GM12892 (cell line): ENCODE data around the gene DOCK8.

Experiments used
- POLR2A ChIP-seq: IDR thresholded peaks from 2 replicates; pipeline ENCODE4 v1.6.1; 2011; ENCODE audit warnings: low read depth, low read length, control low read depth
- POLR2AphosphoS5 ChIP-seq: IDR thresholded peaks from 2 replicates; pipeline ENCODE4 v1.6.1; 2011; ENCODE audit warnings: low read depth, low read length, control low read depth
- TAF1 ChIP-seq: IDR thresholded peaks from 2 replicates; pipeline ENCODE4 v1.6.1; 2011; ENCODE audit warnings: low read depth, mild to moderate bottlenecking, control low read depth, low read length, borderline replicate concordance

- no peak for TF ChIP-seq POLR2AphosphoS5
- no peak for TF ChIP-seq POLR2A
- no peak for TF ChIP-seq TAF1
These were observed 148.1 kb downstream of the DOCK8 start for GRCh38 chr9:362561-363273.
